HepG2 (cell line): ENCODE measurements around the gene ERMARD. TPM values are rescaled to one million over a fixed set of nuclear protein-coding genes. Genes with fewer than 3 reads are reported as not detected.

Experiments
- AFF4 ChIP-seq: sonication (generic); formaldehyde crosslinking; IDR thresholded peaks from 2 replicates; pipeline ENCODE4 v1.4.0; 2020; ENCODE audit warnings: missing genetic modification reagents
- CBX1 ChIP-seq: IDR thresholded peaks from one replicate; pipeline ENCODE4 v1.6.1; 2016; ENCODE audit warnings: antibody characterized with exemption, low read depth
- CREB1 ChIP-seq, 2 experiments: fragments of 450-650 bp in 1 of 2; IDR thresholded peaks; 2 replicates each; pipeline ENCODE4 v1.6.1; 2016 to 2017; ENCODE audit warnings: control low read depth in 1 of 2, mild to moderate bottlenecking in 1 of 2, missing compliant biosample characterization in 1 of 2, missing genetic modification characterization in 1 of 2
- CSRNP2 ChIP-seq: sonication (generic); formaldehyde crosslinking; conservative IDR thresholded peaks from 2 replicates; pipeline ENCODE4 v1.8.0; 2022; ENCODE audit warnings: low read depth, missing genetic modification reagents
- GRHL1 ChIP-seq: sonication (generic); formaldehyde crosslinking; conservative IDR thresholded peaks from 2 replicates; pipeline ENCODE4 v1.8.0; 2022; ENCODE audit warnings: missing genetic modification reagents
- HIVEP1 ChIP-seq: sonication (generic); formaldehyde crosslinking; IDR thresholded peaks from 2 replicates; pipeline ENCODE4 v1.4.0; 2020; ENCODE audit warnings: mild to moderate bottlenecking, missing genetic modification reagents
- HMG20A ChIP-seq: IDR thresholded peaks from 2 replicates; pipeline ENCODE4 v1.6.1; 2016; ENCODE audit warnings: borderline replicate concordance
- HNRNPH1 ChIP-seq: fragments of 200-400 bp; formaldehyde crosslinking; optimal IDR thresholded peaks from 2 replicates; pipeline ENCODE3; 2017; ENCODE audit warnings: mild to moderate bottlenecking, low read depth, low read length
- MBNL3 ChIP-seq: fragments of 250-450 bp; sonication (Bioruptor Pico); conservative IDR thresholded peaks from 2 replicates; pipeline ENCODE4 v1.8.0; 2022; ENCODE audit warnings: mild to moderate bottlenecking, inconsistent platforms
- MED13 ChIP-seq: sonication (generic); formaldehyde crosslinking; IDR thresholded peaks from 2 replicates; pipeline ENCODE4 v1.5.0; 2020; ENCODE audit warnings: missing genetic modification reagents
- MIXL1 ChIP-seq: IDR thresholded peaks from 2 replicates; pipeline ENCODE4 v1.6.1; 2016
- NFKBIZ ChIP-seq: IDR thresholded peaks from 2 replicates; pipeline ENCODE4 v1.6.1; 2018; ENCODE audit warnings: missing genetic modification reagents, missing compliant biosample characterization
- TCF12 ChIP-seq, 2 experiments: fragments of 450-650 bp in 1 of 2; sonication (generic) in 1 of 2; formaldehyde crosslinking in 1 of 2; IDR thresholded peaks; 2 replicates each; pipeline versions ENCODE4 v1.6.1 to v1.8.0; 2017 to 2022; ENCODE audit warnings: antibody characterized with exemption in 1 of 2, mild to moderate bottlenecking in 1 of 2, missing genetic modification reagents in 1 of 2, moderate library complexity in 1 of 2
- TEF ChIP-seq: sonication (generic); formaldehyde crosslinking; IDR thresholded peaks from 2 replicates; pipeline ENCODE4 v1.5.0; 2020; ENCODE audit warnings: missing genetic modification reagents
- TIGD3 ChIP-seq: sonication (generic); formaldehyde crosslinking; IDR thresholded peaks from 2 replicates; pipeline ENCODE4 v1.5.1; 2020; ENCODE audit warnings: mild to moderate bottlenecking, missing genetic modification reagents, borderline replicate concordance
- YEATS2 ChIP-seq: sonication (generic); formaldehyde crosslinking; IDR thresholded peaks from 2 replicates; pipeline ENCODE4 v1.4.0; 2020; ENCODE audit warnings: missing genetic modification reagents, borderline replicate concordance
- ZMYM4 ChIP-seq: sonication (generic); formaldehyde crosslinking; IDR thresholded peaks from 2 replicates; pipeline ENCODE4 v1.8.1; 2023; ENCODE audit warnings: mild to moderate bottlenecking, missing genetic modification reagents
- ZNF556 ChIP-seq: sonication (generic); formaldehyde crosslinking; IDR thresholded peaks from 2 replicates; pipeline ENCODE4 v1.4.0; 2020; ENCODE audit warnings: mild to moderate bottlenecking, missing genetic modification reagents, borderline replicate concordance
- polyA plus RNA-seq, 8 experiments: library from polyadenylated mRNA; depleted of rRNA in 3 of 8; stranded (reverse) in 7 of 8; unstranded in 1 of 8; fragments of >200 nt; fragmentation: Illumina TruSeq in 4 of 8; extraction: Trizol in 4 of 8; gene quantifications; 2 replicates each; pipeline versions ENCODE4 v1.2.1 to v1.2.3, GENCODE V29; 2011 to 2016; ENCODE audit warnings: low read depth in 4 of 8, missing spikeins in 1 of 8, mixed read lengths in 1 of 8; ENCODE audit not compliant: insufficient read depth in 1 of 8
- total RNA-seq, 5 experiments: library from RNA; depleted of rRNA; stranded (reverse); fragments of >200 nt; fragmentation: Illumina TruSeq; extraction: Trizol; gene quantifications; 2 replicates each; pipeline ENCODE4 v1.2.3, GENCODE V29; 2016; ENCODE audit warnings: low read depth in 1 of 5

Gene ERMARD
- total and polyA plus RNA-seq, 2 of the 13 experiments (the other 11 are each of a cell fraction or from before 2014, with no cell fraction given): 8.8 to 10.7 TPM

- TF ChIP-seq AFF4 (CRISPR knock-in tag): peak; percentile 40; the same call in 1 of the 2 replicates
- peak; percentile 86; the same call in 1 of the 2 replicates for TF ChIP-seq ZNF556 (CRISPR knock-in tag)
- peak; percentile 68 for TF ChIP-seq NFKBIZ (CRISPR knock-in tag)
- peak; percentile 64; the same call in 1 of the 2 replicates for TF ChIP-seq CSRNP2 (CRISPR knock-in tag)
- TF ChIP-seq CREB1 (IDR thresholded peaks at IDR 0.05): peak; percentile 88
- TF ChIP-seq CREB1 (CRISPR knock-in tag; IDR thresholded peaks at IDR 0.05): peak; percentile 96
- TF ChIP-seq MED13 (CRISPR knock-in tag): peak; percentile 76; the same call in 1 of the 2 replicates
- TF ChIP-seq ZMYM4 (CRISPR knock-in tag): peak; percentile 96
- peak; percentile 51; the same call in 1 of the 2 replicates for TF ChIP-seq TIGD3 (CRISPR knock-in tag)
- TF ChIP-seq HMG20A: 0 out of 2 replicates have a peak, but pooled peaks have one; percentile 13
- TF ChIP-seq YEATS2 (CRISPR knock-in tag): peak; percentile 99
- no peak; the same call in 1 of the 2 replicates for TF ChIP-seq GRHL1 (CRISPR knock-in tag)
- TF ChIP-seq CBX1: peak; percentile 94
- no peak for TF ChIP-seq MBNL3 (CRISPR knock-in tag)
- TF ChIP-seq HNRNPH1: peak; percentile 84
- TF ChIP-seq MIXL1 (CRISPR knock-in tag): peak; percentile 88
- no peak for TF ChIP-seq TCF12 (IDR thresholded peaks at IDR 0.05)
- TF ChIP-seq TCF12 (CRISPR knock-in tag; IDR thresholded peaks at IDR 0.05): peak; percentile 12; the same call in 1 of the 2 replicates
- no peak; the same call in none of the 2 replicates for TF ChIP-seq HIVEP1 (CRISPR knock-in tag)
- no peak for TF ChIP-seq TEF
Measured at GRCh38 chr6:169701954-169702839, 49.2 kb upstream of the ERMARD start, which contains the start of the genes C6orf120 and WDR27 (continued).
